GM12878 (cell line): ENCODE measurements around the gene PLEKHA1. TPM values are rescaled to one million over a fixed set of nuclear protein-coding genes. Genes with fewer than 3 reads are reported as not detected.

Experiments used
- EGR1 ChIP-seq, 2 experiments: IDR thresholded peaks; 1 replicate in 1 of 2; 2 replicates in 1 of 2; pipeline ENCODE4 v1.6.1; 2011 to 2012; ENCODE audit warnings: low read depth in 2 of 2, low read length in 2 of 2, borderline replicate concordance in 1 of 2, mild to moderate bottlenecking in 1 of 2, moderate library complexity in 1 of 2
- ESRRA ChIP-seq: IDR thresholded peaks from 2 replicates; pipeline ENCODE4 v1.6.1; 2012; ENCODE audit warnings: mild to moderate bottlenecking, low read length, improper control_type of control experiment
- EZH2 ChIP-seq: IDR thresholded peaks from 2 replicates; pipeline ENCODE4 v1.6.1; 2012; ENCODE audit warnings: low read depth, mild to moderate bottlenecking, control low read depth, inconsistent platforms, low read length, borderline replicate concordance; ENCODE audit not compliant: control insufficient read depth
- POU2F2 ChIP-seq: IDR thresholded peaks from 3 replicates; pipeline ENCODE4 v1.6.1; 2011; ENCODE audit warnings: low read depth, mild to moderate bottlenecking, low read length, borderline replicate concordance
- polyA plus RNA-seq, 11 experiments: library from polyadenylated mRNA; depleted of rRNA in 4 of 11; unstranded in 6 of 11; stranded (reverse) in 5 of 11; fragments of >200 nt; fragmentation: Nextera tagmentation in 4 of 11; fragmentation: Illumina TruSeq in 1 of 11; extraction: Ambion mirVana in 4 of 11; extraction: Trizol in 1 of 11; gene quantifications; 1 replicate in 1 of 11; 2 replicates in 10 of 11; pipeline versions ENCODE4 v1.2.1 to v1.2.3, GENCODE V29; 2011 to 2016; ENCODE audit warnings: inconsistent platforms in 2 of 11, missing spikeins in 2 of 11, low read depth in 1 of 11
- total RNA-seq, 4 experiments: library from RNA; depleted of rRNA in 3 of 4; stranded (reverse); fragments of >200 nt in 3 of 4; fragmentation: Illumina TruSeq in 1 of 4; extraction: Trizol in 1 of 4; gene quantifications; 2 replicates each; pipeline versions ENCODE4 v1.2.1 to v1.2.3, GENCODE V29; 2013 to 2021
- TF ChIP-seq, protein P1 (sequence below): fragments of 450-650 bp; IDR thresholded peaks from 2 replicates; pipeline ENCODE4 v1.6.1; 2016; ENCODE audit warnings: mild to moderate bottlenecking
- TF ChIP-seq, protein P2 (sequence below): fragments of 450-650 bp; formaldehyde crosslinking; IDR thresholded peaks from 2 replicates; pipeline ENCODE4 v1.5.0; 2022; ENCODE audit warnings: mild to moderate bottlenecking, missing genetic modification characterization
- TF ChIP-seq, protein P3 (sequence below): fragments of 450-650 bp; IDR thresholded peaks from 2 replicates; pipeline ENCODE4 v1.6.1; 2017; ENCODE audit warnings: mild to moderate bottlenecking, moderate library complexity

Gene PLEKHA1
- total and polyA plus RNA-seq, 10 of the 15 experiments (the other 5 are each of a cell fraction or from before 2014, with no cell fraction given): 0.15 to 6.0 (median 0.32) TPM

DNA sequence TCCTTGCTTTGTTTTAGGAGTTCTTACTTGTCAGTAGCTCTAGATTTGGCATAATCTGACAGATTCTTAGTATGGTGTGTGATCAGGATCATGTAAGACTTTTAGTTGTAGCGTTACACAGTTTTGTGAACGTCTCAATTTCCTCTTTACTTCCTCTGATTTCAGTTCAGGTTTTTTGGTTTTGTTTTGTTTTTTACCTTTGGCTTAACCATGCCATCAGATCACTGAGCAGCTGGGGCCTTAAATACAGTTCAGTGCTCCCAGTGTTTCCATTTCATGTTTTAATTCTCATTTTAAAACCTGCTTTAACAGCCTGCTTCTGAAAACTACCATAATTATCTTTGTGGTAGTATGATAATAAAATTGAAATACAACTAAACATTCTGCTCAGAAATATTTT, 52.8 kb downstream of the PLEKHA1 start (continued):
- TF ChIP-seq, protein P1, sequence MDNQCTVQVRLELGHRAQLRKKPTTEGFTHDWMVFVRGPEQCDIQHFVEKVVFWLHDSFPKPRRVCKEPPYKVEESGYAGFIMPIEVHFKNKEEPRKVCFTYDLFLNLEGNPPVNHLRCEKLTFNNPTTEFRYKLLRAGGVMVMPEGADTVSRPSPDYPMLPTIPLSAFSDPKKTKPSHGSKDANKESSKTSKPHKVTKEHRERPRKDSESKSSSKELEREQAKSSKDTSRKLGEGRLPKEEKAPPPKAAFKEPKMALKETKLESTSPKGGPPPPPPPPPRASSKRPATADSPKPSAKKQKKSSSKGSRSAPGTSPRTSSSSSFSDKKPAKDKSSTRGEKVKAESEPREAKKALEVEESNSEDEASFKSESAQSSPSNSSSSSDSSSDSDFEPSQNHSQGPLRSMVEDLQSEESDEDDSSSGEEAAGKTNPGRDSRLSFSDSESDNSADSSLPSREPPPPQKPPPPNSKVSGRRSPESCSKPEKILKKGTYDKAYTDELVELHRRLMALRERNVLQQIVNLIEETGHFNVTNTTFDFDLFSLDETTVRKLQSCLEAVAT: no peak
- no peak for TF ChIP-seq POU2F2
- TF ChIP-seq, protein P2, sequence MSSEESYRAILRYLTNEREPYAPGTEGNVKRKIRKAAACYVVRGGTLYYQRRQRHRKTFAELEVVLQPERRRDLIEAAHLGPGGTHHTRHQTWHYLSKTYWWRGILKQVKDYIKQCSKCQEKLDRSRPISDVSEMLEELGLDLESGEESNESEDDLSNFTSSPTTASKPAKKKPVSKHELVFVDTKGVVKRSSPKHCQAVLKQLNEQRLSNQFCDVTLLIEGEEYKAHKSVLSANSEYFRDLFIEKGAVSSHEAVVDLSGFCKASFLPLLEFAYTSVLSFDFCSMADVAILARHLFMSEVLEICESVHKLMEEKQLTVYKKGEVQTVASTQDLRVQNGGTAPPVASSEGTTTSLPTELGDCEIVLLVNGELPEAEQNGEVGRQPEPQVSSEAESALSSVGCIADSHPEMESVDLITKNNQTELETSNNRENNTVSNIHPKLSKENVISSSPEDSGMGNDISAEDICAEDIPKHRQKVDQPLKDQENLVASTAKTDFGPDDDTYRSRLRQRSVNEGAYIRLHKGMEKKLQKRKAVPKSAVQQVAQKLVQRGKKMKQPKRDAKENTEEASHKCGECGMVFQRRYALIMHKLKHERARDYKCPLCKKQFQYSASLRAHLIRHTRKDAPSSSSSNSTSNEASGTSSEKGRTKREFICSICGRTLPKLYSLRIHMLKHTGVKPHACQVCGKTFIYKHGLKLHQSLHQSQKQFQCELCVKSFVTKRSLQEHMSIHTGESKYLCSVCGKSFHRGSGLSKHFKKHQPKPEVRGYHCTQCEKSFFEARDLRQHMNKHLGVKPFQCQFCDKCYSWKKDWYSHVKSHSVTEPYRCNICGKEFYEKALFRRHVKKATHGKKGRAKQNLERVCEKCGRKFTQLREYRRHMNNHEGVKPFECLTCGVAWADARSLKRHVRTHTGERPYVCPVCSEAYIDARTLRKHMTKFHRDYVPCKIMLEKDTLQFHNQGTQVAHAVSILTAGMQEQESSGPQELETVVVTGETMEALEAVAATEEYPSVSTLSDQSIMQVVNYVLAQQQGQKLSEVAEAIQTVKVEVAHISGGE (CRISPR knock-in tag): no peak
- no peak for TF ChIP-seq EZH2
- TF ChIP-seq EGR1 (IDR thresholded peaks at IDR 0.05; ENCODE audit: borderline replicate concordance in 1 of 2, low read depth in 2 of 2, low read length in 2 of 2): no peak
- TF ChIP-seq ESRRA: no peak
- TF ChIP-seq, protein P3, sequence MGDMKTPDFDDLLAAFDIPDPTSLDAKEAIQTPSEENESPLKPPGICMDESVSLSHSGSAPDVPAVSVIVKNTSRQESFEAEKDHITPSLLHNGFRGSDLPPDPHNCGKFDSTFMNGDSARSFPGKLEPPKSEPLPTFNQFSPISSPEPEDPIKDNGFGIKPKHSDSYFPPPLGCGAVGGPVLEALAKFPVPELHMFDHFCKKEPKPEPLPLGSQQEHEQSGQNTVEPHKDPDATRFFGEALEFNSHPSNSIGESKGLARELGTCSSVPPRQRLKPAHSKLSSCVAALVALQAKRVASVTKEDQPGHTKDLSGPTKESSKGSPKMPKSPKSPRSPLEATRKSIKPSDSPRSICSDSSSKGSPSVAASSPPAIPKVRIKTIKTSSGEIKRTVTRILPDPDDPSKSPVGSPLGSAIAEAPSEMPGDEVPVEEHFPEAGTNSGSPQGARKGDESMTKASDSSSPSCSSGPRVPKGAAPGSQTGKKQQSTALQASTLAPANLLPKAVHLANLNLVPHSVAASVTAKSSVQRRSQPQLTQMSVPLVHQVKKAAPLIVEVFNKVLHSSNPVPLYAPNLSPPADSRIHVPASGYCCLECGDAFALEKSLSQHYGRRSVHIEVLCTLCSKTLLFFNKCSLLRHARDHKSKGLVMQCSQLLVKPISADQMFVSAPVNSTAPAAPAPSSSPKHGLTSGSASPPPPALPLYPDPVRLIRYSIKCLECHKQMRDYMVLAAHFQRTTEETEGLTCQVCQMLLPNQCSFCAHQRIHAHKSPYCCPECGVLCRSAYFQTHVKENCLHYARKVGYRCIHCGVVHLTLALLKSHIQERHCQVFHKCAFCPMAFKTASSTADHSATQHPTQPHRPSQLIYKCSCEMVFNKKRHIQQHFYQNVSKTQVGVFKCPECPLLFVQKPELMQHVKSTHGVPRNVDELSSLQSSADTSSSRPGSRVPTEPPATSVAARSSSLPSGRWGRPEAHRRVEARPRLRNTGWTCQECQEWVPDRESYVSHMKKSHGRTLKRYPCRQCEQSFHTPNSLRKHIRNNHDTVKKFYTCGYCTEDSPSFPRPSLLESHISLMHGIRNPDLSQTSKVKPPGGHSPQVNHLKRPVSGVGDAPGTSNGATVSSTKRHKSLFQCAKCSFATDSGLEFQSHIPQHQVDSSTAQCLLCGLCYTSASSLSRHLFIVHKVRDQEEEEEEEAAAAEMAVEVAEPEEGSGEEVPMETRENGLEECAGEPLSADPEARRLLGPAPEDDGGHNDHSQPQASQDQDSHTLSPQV: no peak
- TF ChIP-seq, all 136 proteins: peak for 0
